Germinal center (tissue), 1 donor: ENCODE measurements around the gene ATXN7.
A peak's percentile ranks its signal among the peaks of the same experiment; 100 is the strongest.

ENCODE experiments used
- DNase-seq: peaks from one replicate; pipeline ENCODE4 v3.0.0; 2012; ENCODE audit warnings: mixed read lengths, low spot score

The ATXN7 gene

GRCh38 chr3:63863150-63864007 is at the start of gene ATXN7, which contains the start of gene THOC7:
Gene ATXN7, plus strand, starts transcription at chr3:63863867. Its CDS starts 48,732 bp downstream, at chr3:63912599.
Gene THOC7, minus strand, starts transcription at chr3:63863805. Its CDS starts 15 bp downstream, at chr3:63863790.
- DNase-seq = peak; percentile 78

- DNase-seq = no peak
Measured at GRCh38 chr3:63814237-63814636, 49.4 kb upstream of the ATXN7 start.

- DNase-seq = no peak
Measured at GRCh38 chr3:63817225-63817624, 46.4 kb upstream of the ATXN7 start.

- DNase-seq = peak; percentile 38
Measured at GRCh38 chr3:63818282-63819150, 45.2 kb upstream of the ATXN7 start.

- DNase-seq = no peak
Measured at GRCh38 chr3:63819151-63819398, 44.6 kb upstream of the ATXN7 start, which contains the start of gene C3orf49. Gene C3orf49, plus strand, starts transcription at chr3:63819299. Its CDS starts 173 bp downstream, at chr3:63819472.

GRCh38 chr3:63824309-63824708 is 39.4 kb upstream of the ATXN7 start:
- DNase-seq = no peak

- DNase-seq = no peak
Measured at GRCh38 chr3:63830526-63830925, 33.1 kb upstream of the ATXN7 start.

GRCh38 chr3:63832395-63832794 is 31.3 kb upstream of the ATXN7 start:
- DNase-seq = no peak

GRCh38 chr3:63841704-63842103 is 22.0 kb upstream of the ATXN7 start:
- no peak for DNase-seq

- DNase-seq = no peak
Measured at GRCh38 chr3:63842127-63842526, 21.5 kb upstream of the ATXN7 start.

GRCh38 chr3:63845215-63845614 is 18.5 kb upstream of the ATXN7 start:
- DNase-seq = no peak

- no peak for DNase-seq
Measured at GRCh38 chr3:63847718-63848450, 15.8 kb upstream of the ATXN7 start.

GRCh38 chr3:63849175-63849574 is 14.5 kb upstream of the ATXN7 start:
- no peak for DNase-seq

GRCh38 chr3:63851287-63851686 is 12.4 kb upstream of the ATXN7 start:
- DNase-seq = no peak

GRCh38 chr3:63853106-63853505 is 10.6 kb upstream of the ATXN7 start:
- no peak for DNase-seq

GRCh38 chr3:63855333-63855940 is 8.2 kb upstream of the ATXN7 start:
- DNase-seq = no peak

GRCh38 chr3:63857311-63857710 is 6.4 kb upstream of the ATXN7 start:
- no peak for DNase-seq

GRCh38 chr3:63860776-63861175 is 2.9 kb upstream of the ATXN7 start:
- DNase-seq = no peak

- DNase-seq = no peak
Measured at GRCh38 chr3:63861306-63861705, 2.4 kb upstream of the ATXN7 start.

GRCh38 chr3:63862804-63863149 is 890 bp upstream of the ATXN7 start:
- DNase-seq = peak; percentile 10

GRCh38 chr3:63864008-63864964 is 619 bp downstream of the ATXN7 start:
- DNase-seq = peak; percentile 57
